H1 (cell line): Measurements from ENCODE around the gene DERL3. TPM values are rescaled to one million over a fixed set of nuclear protein-coding genes. Genes with fewer than 3 reads are reported as not detected.

Experiments used
- ATF3 ChIP-seq: IDR thresholded peaks from 2 replicates; pipeline ENCODE4 v1.6.1; 2011; ENCODE audit warnings: low read depth, mild to moderate bottlenecking, low read length; ENCODE audit not compliant: insufficient read depth
- BCL11A ChIP-seq, 2 experiments: IDR thresholded peaks; one replicate each; pipeline ENCODE4 v1.6.1; 2011; ENCODE audit warnings: low read depth in 2 of 2, low read length in 2 of 2, mild to moderate bottlenecking in 2 of 2
- CEBPB ChIP-seq: IDR thresholded peaks from 2 replicates; pipeline ENCODE4 v1.6.1; 2012; ENCODE audit warnings: low read depth, low read length
- CHD1 ChIP-seq: IDR thresholded peaks from 2 replicates; pipeline ENCODE4 v1.6.1; 2012; ENCODE audit warnings: low read depth, low read length, improper control_type of control experiment
- CHD7 ChIP-seq: fragments of 300-600 bp; sonication (generic); IDR thresholded peaks from 2 replicates; pipeline ENCODE4 v1.7.1; 2012; ENCODE audit warnings: low read length, moderate library complexity, mild to moderate bottlenecking, inconsistent platforms; ENCODE audit not compliant: insufficient replicate concordance
- GTF2F1 ChIP-seq: IDR thresholded peaks from 2 replicates; pipeline ENCODE4 v1.6.1; 2012; ENCODE audit warnings: low read depth, low read length, improper control_type of control experiment, borderline replicate concordance
- RAD21 ChIP-seq, 2 experiments: IDR thresholded peaks in 1 of 2; conservative IDR thresholded peaks in 1 of 2; 2 replicates each; pipeline ENCODE4 v1.6.1; 2011; ENCODE audit warnings: low read depth in 2 of 2, low read length in 2 of 2, improper control_type of control experiment in 1 of 2, inconsistent platforms in 1 of 2, mild to moderate bottlenecking in 1 of 2, moderate library complexity in 1 of 2
- RBBP5 ChIP-seq: IDR thresholded peaks from 2 replicates; pipeline ENCODE4 v1.7.1; 2012; ENCODE audit warnings: low read depth, mild to moderate bottlenecking, inconsistent platforms, low read length, moderate library complexity, borderline replicate concordance
- SRF ChIP-seq: IDR thresholded peaks from 2 replicates; pipeline ENCODE4 v1.6.1; 2011; ENCODE audit warnings: mild to moderate bottlenecking, low read depth, low read length, moderate library complexity
- TBP ChIP-seq: IDR thresholded peaks from 2 replicates; pipeline ENCODE4 v1.6.1; 2011; ENCODE audit warnings: low read depth, low read length, improper control_type of control experiment
- polyA plus RNA-seq, 7 experiments: library from polyadenylated mRNA; depleted of rRNA in 3 of 7; stranded (reverse) in 5 of 7; unstranded in 2 of 7; fragments of >200 nt in 5 of 7; fragments of 200-250 nt in 2 of 7; gene quantifications; 1 replicate in 5 of 7; 2 replicates in 1 of 7; 4 replicates in 1 of 7; pipeline versions ENCODE4 v1.2.1 to v1.2.3, GENCODE V29; 2011 to 2013; ENCODE audit warnings: missing spikeins in 2 of 7, mixed read lengths in 2 of 7
- total RNA-seq: library from RNA; stranded (reverse); fragmentation: NEBNext Ultra II Directional; extraction: Animal tissue kit (Norgen Biotek cat#: 25700); gene quantifications from 2 replicates; pipeline ENCODE4 v1.2.1, GENCODE V29; 2021

DERL3 gene
- total and polyA plus RNA-seq, 2 of the 8 experiments (the other 6 are each of a cell fraction or from before 2014, with no cell fraction given): 8.7 to 19.5 TPM

GRCh38 chr22:23875801-23876200, 37.0 kb upstream of the DERL3 start (continued):
- TF ChIP-seq CHD7 (no peak), SRF (no peak), CHD1 (no peak), ATF3 (no peak), TBP (no peak), BCL11A (IDR thresholded peaks at IDR 0.05; ENCODE audit: low read depth in 2 of 2, low read length in 2 of 2) (no peak), RBBP5 (no peak), RAD21 (IDR thresholded peaks at IDR 0.05 in 1 of 2, conservative IDR thresholded peaks at IDR 0.05 in 1 of 2; ENCODE audit: low read depth in 2 of 2, low read length in 2 of 2) (no peak), GTF2F1 (no peak), CEBPB (no peak)
